Measurements from ENCODE around the gene SLC22A8. TPM values are rescaled to one million over a fixed set of nuclear protein-coding genes. Genes with fewer than 3 reads are reported as not detected.

Gene SLC22A8
- total RNA-seq, 1 donor = not detected

Other genes starting within 250 kb of the SLC22A8 start
- gene TAF6L, start 244.4 kb downstream of the SLC22A8 start, total RNA-seq = 25.0 TPM
- 49.3 TPM for gene TMEM179B, start 228.4 kb downstream of the SLC22A8 start, total RNA-seq
- 31.2 TPM for gene TMEM223, start 223.8 kb downstream of the SLC22A8 start, total RNA-seq
- gene NXF1, start 210.4 kb downstream of the SLC22A8 start, total RNA-seq = 62.2 TPM
- 56.3 TPM for gene STX5, start 183.8 kb downstream of the SLC22A8 start, total RNA-seq
- not detected for gene TEX54, start 183.0 kb downstream of the SLC22A8 start, total RNA-seq
- 74.3 TPM for gene WDR74, start 176.3 kb downstream of the SLC22A8 start, total RNA-seq
- 116 TPM for gene SLC3A2, start 134.9 kb downstream of the SLC22A8 start, total RNA-seq
- under 0.01 TPM for gene CHRM1, start 94.5 kb downstream of the SLC22A8 start, total RNA-seq
- not detected for gene SLC22A6, start 30.9 kb downstream of the SLC22A8 start, total RNA-seq
- gene SLC22A24, start 128.4 kb upstream of the SLC22A8 start, total RNA-seq = not detected
- gene SLC22A25, start 227.8 kb upstream of the SLC22A8 start, total RNA-seq = not detected

Measured in hematopoietic multipotent progenitor cell (in vitro differentiated cells).